ENCODE measurements around the gene EVI5L. TPM values are rescaled to one million over a fixed set of nuclear protein-coding genes. Genes with fewer than 3 reads are reported as not detected.

Gene EVI5L
- total RNA-seq, 1 donor from 2014 or later: 17.2 TPM

DNA sequence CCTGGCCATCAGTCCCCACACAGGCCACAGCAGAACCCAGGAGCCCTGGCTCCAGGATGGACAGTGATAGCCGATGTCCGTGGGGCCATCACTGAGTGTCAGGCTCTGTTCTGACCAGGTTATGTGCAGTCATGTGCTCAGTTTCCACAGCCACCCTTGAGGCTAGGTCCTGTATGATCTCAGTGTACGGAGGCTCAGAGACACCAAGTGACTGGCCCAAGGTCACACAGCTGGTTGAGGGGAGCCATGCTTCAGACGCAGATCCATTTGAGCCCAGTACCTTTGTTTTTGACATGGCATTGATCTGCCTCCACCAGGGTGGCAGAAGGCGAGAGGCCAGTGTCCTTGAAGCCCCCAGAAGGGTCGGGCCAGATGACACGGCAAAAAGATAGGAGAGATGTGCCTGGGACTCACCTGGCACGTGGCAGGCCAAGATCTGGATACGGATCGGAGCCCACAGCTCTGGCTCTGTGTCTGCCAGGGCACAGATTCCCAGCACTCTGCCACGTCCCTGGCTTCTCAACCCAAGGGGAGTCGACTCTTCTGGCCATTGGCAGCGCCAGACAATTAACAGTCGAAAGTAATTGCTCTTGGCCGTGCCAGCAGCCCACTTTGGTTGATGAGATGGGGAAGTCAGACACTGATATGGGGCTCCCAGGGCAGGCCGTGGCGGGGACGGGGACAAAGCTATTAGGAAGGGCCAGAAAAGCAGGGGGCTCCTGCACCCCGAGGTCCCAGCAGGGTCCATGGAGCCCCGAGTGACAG is 15.6 kb downstream of the EVI5L start:
- intact Hi-C loops (cut with DNase I): no loop called here
- H3K27ac ChIP-seq: no peak overlapping the region
- no peaks in the 10 kb centered on the region for H3K9me3 ChIP-seq
- no peaks in the 10 kb centered on the region for H3K27me3 ChIP-seq
- H3K4me1 ChIP-seq: no peaks in the 10 kb centered on the region
- TF ChIP-seq POLR2AphosphoS5 (IDR thresholded peaks at IDR 0.05; ENCODE audit: insufficient read depth in 1 of 2, low read depth in 1 of 2): no peak
- TF ChIP-seq POLR2A (IDR thresholded peaks at IDR 0.05): no peak
- no peaks in the 10 kb centered on the region for H3K36me3 ChIP-seq
- no peak overlapping the region for H3K4me3 ChIP-seq
- DNase-seq (ENCODE audit: extremely low spot score in 2 of 2): no peak

DNA sequence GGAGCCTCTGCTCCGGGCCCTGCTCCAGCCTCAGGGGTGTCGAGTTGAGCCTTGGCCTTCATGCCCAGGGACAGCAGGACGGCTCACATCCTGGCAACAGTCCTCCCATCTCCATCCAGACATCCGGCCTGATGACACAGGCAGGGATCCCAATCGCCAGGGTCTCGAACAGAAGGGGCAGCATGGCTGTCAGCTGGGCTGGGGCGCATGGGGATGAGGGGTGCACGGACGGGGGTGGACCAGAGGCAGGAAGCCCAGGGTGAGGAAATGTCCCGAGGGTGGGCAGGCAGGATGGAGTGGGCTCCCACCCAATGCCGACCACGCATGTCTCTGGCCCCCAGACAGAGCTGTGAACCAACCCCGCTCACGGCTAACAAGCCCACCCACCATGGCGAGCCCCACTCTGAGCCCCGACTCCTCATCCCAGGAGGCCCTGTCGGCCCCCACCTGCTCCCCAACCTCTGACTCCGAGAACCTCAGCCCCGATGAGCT is 16.2 kb downstream of the EVI5L start:
- no peak for DNase-seq (ENCODE audit: extremely low spot score in 2 of 2)
- Histone ChIP-seq H3K4me3 (no peak overlapping the region), H3K9me3 (no peaks in the 10 kb centered on the region), H3K27me3 (no peaks in the 10 kb centered on the region), H3K27ac (no peak overlapping the region), H3K36me3 (no peaks in the 10 kb centered on the region), H3K4me1 (no peaks in the 10 kb centered on the region)
- intact Hi-C loops (cut with DNase I): no loop called here
- TF ChIP-seq POLR2AphosphoS5 (IDR thresholded peaks at IDR 0.05; ENCODE audit: insufficient read depth in 1 of 2, low read depth in 1 of 2): no peak
- TF ChIP-seq, protein P1, sequence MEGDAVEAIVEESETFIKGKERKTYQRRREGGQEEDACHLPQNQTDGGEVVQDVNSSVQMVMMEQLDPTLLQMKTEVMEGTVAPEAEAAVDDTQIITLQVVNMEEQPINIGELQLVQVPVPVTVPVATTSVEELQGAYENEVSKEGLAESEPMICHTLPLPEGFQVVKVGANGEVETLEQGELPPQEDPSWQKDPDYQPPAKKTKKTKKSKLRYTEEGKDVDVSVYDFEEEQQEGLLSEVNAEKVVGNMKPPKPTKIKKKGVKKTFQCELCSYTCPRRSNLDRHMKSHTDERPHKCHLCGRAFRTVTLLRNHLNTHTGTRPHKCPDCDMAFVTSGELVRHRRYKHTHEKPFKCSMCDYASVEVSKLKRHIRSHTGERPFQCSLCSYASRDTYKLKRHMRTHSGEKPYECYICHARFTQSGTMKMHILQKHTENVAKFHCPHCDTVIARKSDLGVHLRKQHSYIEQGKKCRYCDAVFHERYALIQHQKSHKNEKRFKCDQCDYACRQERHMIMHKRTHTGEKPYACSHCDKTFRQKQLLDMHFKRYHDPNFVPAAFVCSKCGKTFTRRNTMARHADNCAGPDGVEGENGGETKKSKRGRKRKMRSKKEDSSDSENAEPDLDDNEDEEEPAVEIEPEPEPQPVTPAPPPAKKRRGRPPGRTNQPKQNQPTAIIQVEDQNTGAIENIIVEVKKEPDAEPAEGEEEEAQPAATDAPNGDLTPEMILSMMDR (IDR thresholded peaks at IDR 0.05): no peak
- no peak for TF ChIP-seq POLR2A (IDR thresholded peaks at IDR 0.05)

GRCh38 chr19:7847664-7848063 is 17.6 kb downstream of the EVI5L start:
- H3K4me3 ChIP-seq: no peak overlapping the region
- H3K27ac ChIP-seq: no peak overlapping the region
- H3K27me3 ChIP-seq: no peaks in the 10 kb centered on the region
- H3K36me3 ChIP-seq: no peaks in the 10 kb centered on the region
- H3K9me3 ChIP-seq: no peaks in the 10 kb centered on the region
- TF ChIP-seq, protein P1 (IDR thresholded peaks at IDR 0.05): no peak
- no peak for TF ChIP-seq POLR2A (IDR thresholded peaks at IDR 0.05)
- no peak for TF ChIP-seq POLR2AphosphoS5 (IDR thresholded peaks at IDR 0.05; ENCODE audit: insufficient read depth in 1 of 2, low read depth in 1 of 2)
- no peaks in the 10 kb centered on the region for H3K4me1 ChIP-seq
- DNase-seq (ENCODE audit: extremely low spot score in 2 of 2): no peak
- intact Hi-C loops (cut with DNase I): no loop called here

- no peaks in the 10 kb centered on the region for H3K36me3 ChIP-seq
- intact Hi-C loops (cut with DNase I): no loop called here
- no peak for DNase-seq (ENCODE audit: extremely low spot score in 2 of 2)
- no peak overlapping the region for H3K4me3 ChIP-seq
- H3K9me3 ChIP-seq: no peaks in the 10 kb centered on the region
- peaks cover 8% of the 10 kb centered on the region for H3K4me1 ChIP-seq
- no peak overlapping the region for H3K27ac ChIP-seq
- no peaks in the 10 kb centered on the region for H3K27me3 ChIP-seq
- TF ChIP-seq POLR2A (IDR thresholded peaks at IDR 0.05): no peak
- TF ChIP-seq, protein P1 (IDR thresholded peaks at IDR 0.05): no peak
- no peak for TF ChIP-seq POLR2AphosphoS5 (IDR thresholded peaks at IDR 0.05; ENCODE audit: insufficient read depth in 1 of 2, low read depth in 1 of 2)
Observed at GRCh38 chr19:7848779-7849457, 18.9 kb downstream of the EVI5L start.

DNA sequence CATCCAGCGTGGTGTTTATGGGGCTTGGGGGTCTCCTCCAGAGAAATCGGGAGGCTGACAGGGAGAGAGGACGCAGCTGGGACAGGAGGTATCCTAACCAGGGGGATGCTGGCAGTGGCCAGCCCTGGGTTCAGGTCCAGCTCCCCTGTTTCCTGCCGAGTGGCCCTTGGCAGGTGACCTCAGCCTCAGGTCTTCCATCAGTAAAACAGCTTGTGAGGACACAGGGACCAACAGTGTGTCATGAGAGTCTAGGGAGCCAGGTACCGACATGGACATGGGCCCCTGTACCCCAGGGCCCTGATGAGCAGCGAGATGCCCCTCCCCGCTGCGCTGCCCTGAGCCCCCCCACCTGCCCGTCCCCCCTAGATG is 19.6 kb downstream of the EVI5L start:
- Histone ChIP-seq H3K4me3 (no peak overlapping the region), H3K36me3 (no peaks in the 10 kb centered on the region), H3K4me1 (peaks cover 8% of the 10 kb centered on the region), H3K27me3 (no peaks in the 10 kb centered on the region), H3K27ac (no peak overlapping the region), H3K9me3 (no peaks in the 10 kb centered on the region)
- no peak for DNase-seq (ENCODE audit: extremely low spot score in 2 of 2)
- TF ChIP-seq POLR2A (IDR thresholded peaks at IDR 0.05): no peak
- TF ChIP-seq, protein P1 (IDR thresholded peaks at IDR 0.05): no peak
- TF ChIP-seq POLR2AphosphoS5 (IDR thresholded peaks at IDR 0.05; ENCODE audit: insufficient read depth in 1 of 2, low read depth in 1 of 2): no peak
- intact Hi-C loops (cut with DNase I): no loop called here
